HG02798 (cell line): ENCODE data around the gene FAM167B.

Experiments
- ATAC-seq: cut with Tn5 transposase; IDR thresholded peaks from one replicate; pipeline ENCODE4 v1.9.1; 2021; ENCODE audit warnings: mild to moderate bottlenecking; ENCODE audit not compliant: unreplicated experiment, poor library complexity

Gene FAM167B

GRCh38 chr1:32221980-32222755 is 24.9 kb upstream of the FAM167B start, which contains the start of the genes EIF3I and TMEM234:
Gene EIF3I, plus strand, starts transcription at chr1:32222407. Its CDS starts 35 bp downstream, at chr1:32222442.
Gene TMEM234, minus strand, starts transcription at chr1:32222353. Its CDS starts 31 bp downstream, at chr1:32222322.
- peak; percentile 95 for ATAC-seq

GRCh38 chr1:32223683-32224082 is 23.3 kb upstream of the FAM167B start:
- ATAC-seq = no peak

- no peak for ATAC-seq
Observed at GRCh38 chr1:32224285-32224684, 22.7 kb upstream of the FAM167B start.

GRCh38 chr1:32228771-32229170 is 18.3 kb upstream of the FAM167B start:
- ATAC-seq = no peak

GRCh38 chr1:32231843-32232432 is 15.1 kb upstream of the FAM167B start:
- no peak for ATAC-seq

- ATAC-seq = no peak
Observed at GRCh38 chr1:32232558-32233304, 14.3 kb upstream of the FAM167B start.

GRCh38 chr1:32234792-32235191 is 12.2 kb upstream of the FAM167B start:
- ATAC-seq = no peak

GRCh38 chr1:32239337-32239736 is 7.7 kb upstream of the FAM167B start:
- no peak for ATAC-seq

GRCh38 chr1:32239790-32240139 is 7.3 kb upstream of the FAM167B start:
- no peak for ATAC-seq

GRCh38 chr1:32240140-32240951 is 6.7 kb upstream of the FAM167B start:
- ATAC-seq = peak; percentile 37

- peak; percentile 43 for ATAC-seq
Observed at GRCh38 chr1:32241001-32241763, 5.8 kb upstream of the FAM167B start.

- ATAC-seq = no peak
Observed at GRCh38 chr1:32242341-32242851, 4.6 kb upstream of the FAM167B start.

- ATAC-seq = no peak
Observed at GRCh38 chr1:32247452-32247851, 430 bp downstream of the FAM167B start.

- ATAC-seq = peak; percentile 43
Observed at GRCh38 chr1:32247983-32248889, 1.2 kb downstream of the FAM167B start.

GRCh38 chr1:32249831-32250525 is 3.0 kb downstream of the FAM167B start:
- peak; percentile 57 for ATAC-seq

- ATAC-seq = no peak
Observed at GRCh38 chr1:32250893-32251716, 4.1 kb downstream of the FAM167B start, which contains the start of gene LCK. Gene LCK, plus strand, starts transcription at chr1:32251265. Its CDS starts 23,065 bp downstream, at chr1:32274330.
